ENCODE data around the gene BAAT.

The BAAT gene

DNA sequence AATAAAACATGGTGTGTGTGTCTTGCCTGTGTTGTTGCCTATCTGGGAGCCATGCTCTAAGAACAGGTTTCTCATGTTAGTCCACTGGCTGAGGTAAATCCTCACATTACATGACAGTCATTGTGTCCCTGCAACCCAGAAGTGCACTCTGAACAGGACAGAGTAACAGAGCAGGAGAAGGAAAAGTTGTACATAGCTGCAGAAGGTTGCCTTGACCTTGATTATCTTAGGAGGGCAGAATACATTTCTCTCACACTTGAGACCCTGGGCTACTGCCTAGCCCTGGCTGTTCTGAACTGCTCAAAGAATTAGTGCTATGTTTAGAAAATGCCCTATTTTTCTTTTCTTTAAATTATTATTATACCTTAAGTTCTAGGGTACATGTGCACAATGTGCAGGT is 30.8 kb upstream of the BAAT start:
- ATAC-seq: no peak
- TF ChIP-seq, protein P1, sequence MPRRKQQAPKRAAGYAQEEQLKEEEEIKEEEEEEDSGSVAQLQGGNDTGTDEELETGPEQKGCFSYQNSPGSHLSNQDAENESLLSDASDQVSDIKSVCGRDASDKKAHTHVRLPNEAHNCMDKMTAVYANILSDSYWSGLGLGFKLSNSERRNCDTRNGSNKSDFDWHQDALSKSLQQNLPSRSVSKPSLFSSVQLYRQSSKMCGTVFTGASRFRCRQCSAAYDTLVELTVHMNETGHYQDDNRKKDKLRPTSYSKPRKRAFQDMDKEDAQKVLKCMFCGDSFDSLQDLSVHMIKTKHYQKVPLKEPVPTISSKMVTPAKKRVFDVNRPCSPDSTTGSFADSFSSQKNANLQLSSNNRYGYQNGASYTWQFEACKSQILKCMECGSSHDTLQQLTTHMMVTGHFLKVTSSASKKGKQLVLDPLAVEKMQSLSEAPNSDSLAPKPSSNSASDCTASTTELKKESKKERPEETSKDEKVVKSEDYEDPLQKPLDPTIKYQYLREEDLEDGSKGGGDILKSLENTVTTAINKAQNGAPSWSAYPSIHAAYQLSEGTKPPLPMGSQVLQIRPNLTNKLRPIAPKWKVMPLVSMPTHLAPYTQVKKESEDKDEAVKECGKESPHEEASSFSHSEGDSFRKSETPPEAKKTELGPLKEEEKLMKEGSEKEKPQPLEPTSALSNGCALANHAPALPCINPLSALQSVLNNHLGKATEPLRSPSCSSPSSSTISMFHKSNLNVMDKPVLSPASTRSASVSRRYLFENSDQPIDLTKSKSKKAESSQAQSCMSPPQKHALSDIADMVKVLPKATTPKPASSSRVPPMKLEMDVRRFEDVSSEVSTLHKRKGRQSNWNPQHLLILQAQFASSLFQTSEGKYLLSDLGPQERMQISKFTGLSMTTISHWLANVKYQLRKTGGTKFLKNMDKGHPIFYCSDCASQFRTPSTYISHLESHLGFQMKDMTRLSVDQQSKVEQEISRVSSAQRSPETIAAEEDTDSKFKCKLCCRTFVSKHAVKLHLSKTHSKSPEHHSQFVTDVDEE (CRISPR knock-in tag; IDR thresholded peaks at IDR 0.05): no peak
- TF ChIP-seq CSDC2 (CRISPR knock-in tag; IDR thresholded peaks at IDR 0.05) (no peak), BACH2 (CRISPR knock-in tag; IDR thresholded peaks at IDR 0.05; ENCODE audit: borderline replicate concordance) (no peak), CSRNP3 (CRISPR knock-in tag; IDR thresholded peaks at IDR 0.05) (no peak), ZNF565 (CRISPR knock-in tag; conservative IDR thresholded peaks at IDR 0.05; ENCODE audit: low read depth) (no peak), SNAI2 (CRISPR knock-in tag; IDR thresholded peaks at IDR 0.05) (no peak), CREB5 (CRISPR knock-in tag; IDR thresholded peaks at IDR 0.05; ENCODE audit: low read depth) (no peak), TOX (CRISPR knock-in tag; IDR thresholded peaks at IDR 0.05; ENCODE audit: borderline replicate concordance) (no peak), ZFP30 (CRISPR knock-in tag; IDR thresholded peaks at IDR 0.05) (no peak), ZFP3 (CRISPR knock-in tag; IDR thresholded peaks at IDR 0.05) (no peak), ARNTL (CRISPR knock-in tag; IDR thresholded peaks at IDR 0.05; ENCODE audit: borderline replicate concordance, low read depth) (no peak), ZC3H10 (CRISPR knock-in tag; IDR thresholded peaks at IDR 0.05) (no peak), ESRRG (CRISPR knock-in tag; IDR thresholded peaks at IDR 0.05) (no peak), PPARA (CRISPR knock-in tag; IDR thresholded peaks at IDR 0.05; ENCODE audit: borderline replicate concordance) (no peak), PATZ1 (CRISPR knock-in tag; IDR thresholded peaks at IDR 0.05; ENCODE audit: borderline replicate concordance) (no peak), RARB (CRISPR knock-in tag; IDR thresholded peaks at IDR 0.05) (no peak), POU6F1 (CRISPR knock-in tag; IDR thresholded peaks at IDR 0.05; ENCODE audit: borderline replicate concordance, low read depth) (no peak), ZNF70 (CRISPR knock-in tag; IDR thresholded peaks at IDR 0.05) (no peak), ZNF8 (CRISPR knock-in tag; IDR thresholded peaks at IDR 0.05) (no peak), TCF4 (CRISPR knock-in tag; IDR thresholded peaks at IDR 0.05; ENCODE audit: borderline replicate concordance) (no peak)

DNA sequence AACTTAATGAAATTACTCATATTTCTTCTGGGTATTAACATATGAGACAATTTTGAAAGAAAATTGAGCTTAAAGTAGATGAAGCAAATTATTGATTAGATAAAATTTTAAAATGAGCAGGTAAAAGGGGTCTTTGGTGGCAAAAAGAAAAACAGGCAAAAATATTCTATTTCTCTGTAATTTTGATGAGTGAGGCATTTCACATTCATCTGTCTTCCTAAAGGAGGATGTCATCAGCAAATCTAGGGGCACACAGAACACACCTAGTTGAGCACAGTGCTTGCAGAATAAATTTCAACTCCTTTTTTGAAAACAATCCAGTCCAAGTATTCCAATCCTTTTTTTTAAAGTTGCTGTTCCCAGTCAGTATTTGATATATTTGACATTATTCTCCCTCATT is 30.0 kb upstream of the BAAT start:
- ATAC-seq: no peak
- TF ChIP-seq TOX (CRISPR knock-in tag; IDR thresholded peaks at IDR 0.05; ENCODE audit: borderline replicate concordance) (no peak), BACH2 (CRISPR knock-in tag; IDR thresholded peaks at IDR 0.05; ENCODE audit: borderline replicate concordance) (no peak), TCF4 (CRISPR knock-in tag; IDR thresholded peaks at IDR 0.05; ENCODE audit: borderline replicate concordance) (no peak), ZC3H10 (CRISPR knock-in tag; IDR thresholded peaks at IDR 0.05) (no peak), POU6F1 (CRISPR knock-in tag; IDR thresholded peaks at IDR 0.05; ENCODE audit: borderline replicate concordance, low read depth) (no peak)
